GM19372 (cell line): ENCODE measurements around the gene DPF3.

Experiments
- ATAC-seq: cut with Tn5 transposase; IDR thresholded peaks from one replicate; pipeline ENCODE4 v1.9.1; 2021; ENCODE audit warnings: mild to moderate bottlenecking, low read depth, moderate library complexity; ENCODE audit not compliant: unreplicated experiment

DPF3 gene

DNA sequence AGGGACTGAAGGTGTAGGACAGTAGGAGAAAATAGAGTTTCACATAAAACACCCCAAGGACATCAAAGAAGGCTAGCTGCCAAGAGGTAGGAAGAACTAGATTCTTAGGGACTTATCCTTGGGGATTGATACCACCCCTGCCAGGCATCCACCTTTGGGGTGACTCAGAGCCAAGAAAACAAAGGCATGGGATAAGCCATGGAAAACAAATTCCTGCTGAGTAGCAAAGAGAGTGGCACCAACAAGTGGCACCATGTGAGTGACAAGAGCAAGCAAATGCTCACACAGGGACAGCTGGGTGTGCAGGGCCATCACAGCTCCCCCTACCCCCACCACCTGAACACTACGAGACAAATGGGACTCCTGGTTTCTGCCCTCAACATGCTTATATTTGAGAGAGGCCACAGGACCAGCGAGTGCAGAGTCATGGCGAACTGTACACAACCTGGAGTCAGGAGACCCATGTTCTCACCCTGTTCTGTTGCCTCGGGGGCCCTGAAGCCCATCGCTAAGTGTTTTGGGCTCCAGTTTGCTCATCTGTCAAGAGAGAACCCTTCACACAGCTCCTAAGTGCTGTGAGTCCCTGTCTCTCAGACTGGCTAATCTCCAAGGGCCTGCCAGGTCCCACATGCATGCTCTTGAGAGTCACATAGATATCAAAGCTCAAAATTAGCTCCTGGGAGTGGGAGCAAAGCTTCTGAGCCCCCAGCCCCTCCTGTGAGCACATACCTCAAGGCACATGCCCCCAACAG lies 91.9 kb downstream of the DPF3 start:
- ATAC-seq, result no peak

DNA sequence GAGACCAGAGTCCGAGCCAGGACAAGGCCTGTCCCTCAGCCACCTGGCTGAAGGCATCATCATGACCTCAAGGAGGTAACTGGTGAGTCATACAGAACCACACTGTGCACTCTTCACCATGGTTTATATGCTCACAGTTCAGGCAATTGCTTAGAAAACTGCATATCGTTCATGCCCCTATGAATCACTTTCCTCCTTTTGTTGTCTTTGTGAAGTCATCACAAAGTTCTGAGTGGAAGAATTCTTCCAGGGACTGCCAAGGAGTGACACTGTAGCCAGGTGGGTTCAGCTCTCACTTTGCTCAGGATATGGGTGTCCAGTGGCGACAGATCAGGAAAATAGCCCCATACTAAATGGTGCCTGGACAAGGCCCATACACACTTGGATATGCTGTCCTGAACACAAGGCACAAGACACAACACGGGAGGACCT lies 92.5 kb downstream of the DPF3 start:
- ATAC-seq, result no peak

DNA sequence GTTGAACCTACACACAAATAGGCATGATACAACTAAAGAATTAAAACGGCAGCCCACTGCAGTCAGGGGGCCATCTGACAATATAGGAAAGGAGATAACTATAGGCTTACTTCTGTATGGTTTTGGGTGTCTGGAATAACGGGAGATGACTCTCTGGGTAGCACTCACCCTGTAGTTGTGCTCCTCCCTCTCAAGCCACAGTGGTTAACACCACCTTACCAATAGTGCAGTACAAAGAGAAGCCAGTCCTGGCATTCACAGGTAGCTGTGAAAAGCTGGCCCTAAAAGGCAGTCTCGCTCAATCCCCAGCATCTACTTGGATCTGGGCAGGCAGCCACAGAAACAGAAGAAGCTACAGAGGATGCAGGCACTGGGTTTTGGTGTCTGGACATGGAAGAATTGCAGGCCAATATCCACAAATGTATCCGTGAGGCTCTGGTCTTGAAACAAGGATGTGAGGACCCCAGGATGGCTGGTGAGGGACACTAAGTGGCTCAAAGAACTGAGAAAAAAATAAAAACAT lies 93.0 kb downstream of the DPF3 start:
- ATAC-seq, result no peak

DNA sequence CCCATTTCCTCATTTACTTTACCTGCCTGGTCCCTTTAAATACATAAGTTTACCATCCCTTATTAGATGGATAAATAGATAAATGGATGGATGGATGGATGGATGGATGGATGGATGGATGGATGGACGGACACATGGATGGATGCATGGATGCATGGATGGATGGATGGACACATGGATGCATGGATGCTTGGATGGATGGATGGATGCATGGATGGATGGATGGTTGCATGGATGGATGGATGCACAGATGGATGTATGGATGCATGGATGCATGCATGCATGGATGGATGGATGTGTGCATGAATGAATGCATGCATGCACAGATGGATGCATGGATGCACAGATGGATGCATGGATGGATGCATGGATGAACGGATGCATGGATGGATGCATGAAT lies 93.6 kb downstream of the DPF3 start:
- ATAC-seq, result no peak

DNA sequence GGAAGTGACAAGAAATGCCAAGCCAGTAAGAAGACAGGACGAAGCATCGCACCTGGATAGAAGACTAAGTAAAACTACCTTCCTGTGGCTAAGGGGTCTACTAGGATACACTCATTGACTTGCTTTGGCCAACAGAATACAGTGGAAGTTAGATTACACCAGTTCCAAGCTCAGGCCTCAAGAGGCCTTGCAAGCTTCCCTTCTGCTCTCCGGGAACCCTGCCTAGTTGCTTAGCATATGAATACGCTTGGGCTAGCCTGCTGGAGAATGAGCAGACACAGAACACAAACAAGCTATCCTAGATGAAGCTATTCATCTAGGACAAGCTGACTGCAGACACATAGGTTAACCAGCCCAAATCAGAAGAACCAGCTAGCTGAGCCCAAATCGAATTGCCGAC lies 97.0 kb downstream of the DPF3 start:
- no peak for ATAC-seq

DNA sequence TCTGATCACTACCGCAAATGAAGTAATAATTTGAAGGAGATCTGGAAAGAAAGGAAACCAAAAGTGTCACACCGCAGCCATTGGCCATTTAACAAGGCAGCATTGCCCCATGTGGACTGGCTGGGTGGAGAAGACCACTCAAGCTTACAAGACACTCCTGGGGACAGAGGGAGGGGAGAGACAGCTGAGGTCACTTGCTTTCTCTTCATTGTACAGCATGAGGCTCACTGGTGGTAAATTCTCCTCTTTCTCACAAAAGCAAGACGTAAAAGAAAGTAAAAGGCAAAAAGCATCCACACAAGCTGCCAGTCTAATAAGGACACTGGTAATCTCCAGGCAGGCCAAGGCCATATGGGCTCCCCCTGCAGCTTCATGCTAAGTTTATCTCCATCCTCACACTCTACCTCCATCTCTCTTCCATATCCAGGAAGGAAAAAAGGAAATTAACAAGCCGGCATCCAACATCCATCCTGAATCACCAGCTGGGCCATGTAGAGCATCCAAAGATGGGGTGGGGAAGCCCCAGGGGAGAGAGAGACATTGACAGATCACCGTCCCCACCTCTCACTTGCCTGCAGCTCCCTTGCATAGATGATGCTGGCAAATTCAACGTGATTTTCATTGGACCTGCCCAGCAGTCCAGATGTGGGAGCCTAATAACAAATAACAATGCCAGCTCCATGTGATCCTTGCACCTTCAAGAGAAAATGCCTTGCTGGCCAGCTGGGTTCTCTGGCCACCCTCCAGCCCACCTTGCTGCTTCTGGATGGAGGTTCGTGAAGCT lies 100.6 kb downstream of the DPF3 start:
- no peak for ATAC-seq

DNA sequence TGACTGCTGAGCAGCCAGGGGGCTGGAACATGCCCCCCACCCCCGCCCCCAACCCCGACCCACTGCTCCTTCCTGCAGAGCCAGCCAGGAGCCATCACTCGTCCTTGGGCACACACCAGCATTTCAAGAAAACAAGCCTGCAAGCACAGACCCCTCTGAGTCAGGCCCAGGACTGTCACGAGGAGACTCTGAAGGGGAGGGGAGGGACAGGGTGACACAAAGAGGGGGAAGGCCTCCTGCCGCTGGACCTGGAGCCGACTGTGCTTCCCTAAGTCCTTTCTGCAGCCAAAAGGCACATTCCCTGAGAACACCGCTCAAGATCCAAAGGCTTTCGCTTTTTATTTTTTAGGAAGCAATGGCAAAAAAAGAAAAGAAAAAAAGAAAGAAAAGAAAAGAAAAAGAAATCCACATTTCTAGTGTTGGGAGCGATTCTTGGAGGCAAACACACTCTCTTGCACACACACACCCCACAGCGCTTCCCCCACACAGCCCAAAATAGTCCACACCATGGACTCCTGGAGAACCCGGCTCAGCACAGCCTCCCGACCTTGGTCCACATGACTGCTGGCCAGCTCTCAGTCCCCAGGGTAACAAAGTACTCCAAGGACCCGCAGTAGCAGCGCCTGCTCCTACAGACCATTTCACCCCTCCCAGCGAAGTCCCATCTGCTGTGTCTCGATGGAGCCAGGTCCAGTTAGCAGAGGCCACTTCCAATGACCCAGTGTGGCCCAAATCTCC lies 101.7 kb downstream of the DPF3 start:
- ATAC-seq, result no peak

DNA sequence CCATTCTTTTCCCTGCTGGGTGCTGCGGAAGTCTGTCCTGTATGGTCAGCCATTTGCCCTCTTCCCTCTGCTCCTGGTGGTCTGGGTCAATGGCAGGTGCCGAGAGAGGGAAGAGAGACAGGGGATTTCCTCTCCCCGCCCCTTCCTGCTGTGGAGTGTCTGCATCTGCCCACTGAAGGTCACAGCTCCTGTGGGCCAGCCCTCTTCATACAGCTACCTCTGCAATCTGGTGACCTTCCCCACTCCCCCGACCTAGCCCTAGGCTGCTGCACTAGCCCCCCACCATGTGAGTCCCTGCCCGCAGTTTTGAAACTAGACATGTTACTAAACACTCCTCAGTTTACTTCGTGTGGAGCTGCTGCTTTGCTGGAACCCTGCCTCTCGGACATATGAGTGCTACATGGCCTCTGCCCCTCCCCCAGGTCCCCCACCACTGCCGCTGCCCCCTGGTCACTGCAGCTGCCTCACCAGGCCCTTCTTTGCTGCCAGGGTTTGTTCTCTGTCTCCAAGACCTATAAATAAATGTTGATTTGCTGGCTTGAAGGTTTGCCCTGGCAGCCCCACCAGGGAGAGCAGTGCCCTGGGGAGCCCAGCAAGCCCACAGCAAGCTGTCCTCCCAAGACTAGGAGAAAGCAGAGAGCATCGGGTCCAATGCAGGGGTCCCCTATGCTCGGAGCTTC lies 102.9 kb downstream of the DPF3 start:
- no peak for ATAC-seq

DNA sequence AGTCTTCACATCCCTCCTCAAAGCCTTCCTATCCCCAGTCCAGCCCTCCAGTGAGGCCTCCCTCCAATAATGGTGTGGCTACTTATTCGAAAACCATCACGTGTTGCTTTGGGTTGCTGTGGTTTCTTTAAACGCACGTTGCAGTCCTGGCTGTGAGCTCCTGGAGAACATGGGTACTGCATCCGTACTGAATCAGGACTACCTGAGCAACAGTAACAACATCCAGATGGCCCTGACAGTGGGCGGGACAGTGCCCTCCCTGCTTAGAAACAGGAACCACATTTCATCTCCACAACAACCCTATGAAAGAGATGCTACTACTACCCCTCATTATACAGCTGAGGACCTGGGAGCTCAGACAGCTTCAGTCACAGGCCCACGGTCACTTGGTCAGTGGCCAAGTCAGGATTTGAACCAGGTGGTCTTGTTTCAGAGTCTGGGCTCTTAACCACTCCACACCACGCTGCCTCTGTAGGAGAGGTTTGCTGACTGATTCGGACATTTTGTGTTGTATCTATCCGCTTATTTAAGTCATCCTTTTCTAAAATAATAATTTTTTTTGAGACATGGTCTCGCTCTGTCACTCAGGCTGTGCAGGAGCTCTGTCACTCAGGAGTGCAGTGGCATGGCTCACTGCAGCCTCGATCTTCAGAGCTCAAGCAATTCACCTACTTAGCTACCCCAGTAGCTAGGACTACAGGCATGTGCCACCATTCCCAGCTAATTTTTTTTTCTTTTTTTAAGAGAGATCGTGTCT lies 104.8 kb downstream of the DPF3 start:
- no peak for ATAC-seq

DNA sequence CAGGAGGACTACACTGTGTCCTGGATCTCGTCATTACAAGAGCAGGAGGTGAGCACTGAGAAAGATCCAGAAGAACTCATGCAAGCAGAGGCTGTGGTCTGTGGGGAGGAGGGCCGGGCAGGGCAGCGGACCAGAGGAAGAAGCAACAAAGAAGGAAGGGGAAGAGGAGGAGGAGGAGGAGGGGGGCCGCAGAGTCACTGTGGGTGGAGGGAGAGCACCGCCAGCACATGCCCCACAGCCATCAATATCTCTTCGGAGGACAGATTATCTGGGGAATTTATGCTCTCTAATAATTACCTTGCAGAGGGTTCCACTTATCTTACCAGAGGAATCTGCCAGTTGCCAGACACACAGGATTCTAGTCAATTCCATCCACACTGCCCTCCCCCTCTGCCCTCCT lies 105.6 kb downstream of the DPF3 start:
- ATAC-seq, result no peak

DNA sequence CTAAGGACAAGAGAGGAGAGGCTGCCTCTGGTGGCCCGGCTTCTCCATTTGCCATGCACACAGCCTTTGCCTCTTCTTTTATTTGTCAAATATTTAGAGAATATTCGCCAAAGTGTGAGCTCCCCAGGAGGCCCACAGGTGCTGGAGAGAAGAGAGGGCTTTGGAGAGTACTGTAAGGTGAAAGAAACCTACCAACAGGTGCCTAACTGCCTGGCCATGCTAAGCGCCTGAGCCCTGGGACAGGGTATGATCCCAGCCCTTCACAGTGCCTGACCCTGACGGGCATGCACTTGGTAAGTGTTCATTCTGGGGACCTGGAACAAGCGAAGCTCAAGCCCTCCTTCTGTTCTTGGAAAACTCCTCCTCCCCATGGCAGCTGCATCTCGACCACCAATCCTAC lies 106.1 kb downstream of the DPF3 start:
- no peak for ATAC-seq

DNA sequence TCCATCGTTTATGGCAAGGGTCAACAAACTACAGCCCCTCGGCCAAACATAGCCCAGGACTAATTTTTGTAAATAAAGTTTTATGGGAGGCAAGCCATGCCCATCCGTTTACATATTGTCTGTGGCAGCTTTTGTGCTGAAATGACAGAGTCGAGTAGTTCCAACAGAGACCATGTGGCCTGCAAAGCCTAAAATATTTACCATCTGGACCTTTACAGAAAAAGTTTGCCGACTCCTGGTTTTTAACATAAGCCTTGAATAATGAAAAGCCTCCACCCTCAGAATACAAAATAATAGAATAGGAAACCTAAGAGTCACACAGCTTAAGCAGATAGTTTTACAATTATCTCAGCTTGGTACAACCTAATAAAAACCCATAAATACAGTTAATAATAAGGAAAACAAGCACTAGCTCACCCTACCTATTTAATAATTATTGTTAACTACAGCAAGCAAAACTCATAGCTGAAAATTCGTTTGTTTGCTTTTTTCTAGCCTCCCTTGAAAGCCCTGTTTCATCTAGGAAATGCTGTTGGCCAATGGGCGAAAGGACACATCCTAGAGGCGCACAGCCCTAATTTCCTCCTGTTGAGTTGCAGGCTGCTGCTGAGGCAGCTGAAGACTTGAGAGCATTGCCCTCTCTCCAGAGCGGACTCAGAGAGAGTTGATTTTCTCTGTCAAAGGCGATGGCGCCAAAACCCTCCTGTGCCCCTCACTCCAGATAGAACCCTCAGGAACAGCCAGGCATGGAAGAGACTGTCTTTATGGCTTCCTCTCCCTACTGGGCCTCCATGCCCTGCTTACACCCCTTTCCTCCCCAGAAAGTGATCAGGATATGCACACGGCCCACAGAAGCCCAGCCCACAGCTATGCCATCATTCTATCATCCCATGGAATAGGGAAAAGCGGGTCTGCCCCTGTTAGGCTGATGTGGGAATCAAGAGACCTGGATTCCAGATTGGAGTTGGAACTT lies 107.2 kb downstream of the DPF3 start:
- ATAC-seq, result no peak

DNA sequence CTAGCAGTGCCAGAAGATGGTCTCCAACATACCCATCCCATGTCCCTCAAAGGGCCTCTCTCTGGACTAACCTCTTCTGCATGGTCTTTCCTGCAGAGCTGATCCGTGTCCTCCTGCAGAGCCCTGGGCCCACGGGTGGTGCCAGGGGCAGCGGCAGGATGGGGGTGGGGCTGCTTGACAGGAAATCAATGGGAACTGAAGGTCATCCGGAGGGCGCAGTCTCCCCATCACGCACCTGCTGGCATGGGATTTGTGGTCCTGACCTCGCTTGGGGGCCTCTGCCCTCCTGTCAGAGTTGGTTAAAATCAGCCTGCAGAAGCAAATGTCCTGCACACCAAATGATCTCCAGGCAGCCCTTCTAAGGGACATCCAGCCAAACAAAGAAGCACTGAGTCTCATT lies 110.2 kb downstream of the DPF3 start:
- ATAC-seq, result no peak

DNA sequence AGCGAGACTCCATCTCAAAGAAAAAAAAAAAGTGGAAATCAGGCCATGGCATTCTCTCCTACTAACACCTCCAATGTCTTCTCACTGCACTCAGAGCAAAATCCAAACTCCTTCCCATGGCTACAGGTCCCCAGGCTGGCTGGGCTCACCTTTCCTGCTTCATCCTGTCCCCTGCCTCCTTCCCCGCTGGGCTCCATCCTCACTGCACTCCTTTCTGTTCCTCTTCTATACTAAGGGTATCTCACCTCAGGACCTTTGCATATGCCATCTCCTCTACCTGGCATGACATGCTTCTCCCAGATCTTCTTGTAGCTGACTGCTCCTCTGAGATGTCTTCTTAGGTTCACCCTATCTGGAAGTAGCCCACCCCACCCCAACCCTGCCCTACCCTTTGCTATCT lies 111.1 kb downstream of the DPF3 start:
- ATAC-seq, result no peak

DNA sequence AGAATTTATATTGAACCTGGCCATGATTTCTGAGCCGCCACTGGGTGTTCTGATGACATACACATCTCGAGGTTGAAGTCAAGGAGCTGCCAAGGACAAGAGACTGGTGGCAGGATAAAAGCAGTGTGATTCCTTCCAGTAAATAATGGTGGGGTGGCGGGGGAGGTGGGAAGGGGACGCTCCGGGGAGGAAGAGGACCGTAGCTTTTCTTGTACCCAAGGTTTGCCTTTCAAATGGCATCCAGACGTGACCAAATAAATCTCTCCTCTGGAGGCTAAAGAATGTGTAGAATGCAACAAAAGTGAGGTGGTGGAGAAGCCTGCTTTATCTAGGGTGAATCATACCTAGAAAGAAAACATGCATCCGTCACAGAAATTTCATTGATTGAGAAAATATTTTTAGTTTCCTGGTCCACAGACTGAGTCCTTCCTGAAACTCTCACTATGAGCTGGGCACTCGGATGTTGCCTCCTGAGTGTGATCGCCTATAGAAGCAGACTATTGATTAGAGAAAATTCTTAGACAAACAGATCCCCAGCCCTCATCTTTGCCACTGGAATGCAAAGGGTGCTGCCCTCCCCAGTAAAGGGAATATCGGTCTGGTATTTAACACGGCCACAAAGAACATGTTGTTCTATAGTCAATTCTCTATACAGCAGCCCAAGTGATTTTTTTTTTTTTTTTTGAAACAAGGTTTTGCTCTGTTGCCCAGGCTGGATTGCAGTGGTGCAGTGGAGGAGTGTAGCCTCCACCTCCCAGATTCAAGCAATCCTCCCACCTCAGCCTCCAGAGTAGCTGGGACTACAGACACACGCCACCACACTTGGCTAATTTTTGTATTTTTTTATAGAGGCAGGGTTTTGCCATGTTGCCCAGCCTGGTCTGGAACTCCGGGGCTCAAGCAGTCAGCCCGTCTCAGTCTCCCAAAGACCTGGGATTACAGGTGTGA lies 112.1 kb downstream of the DPF3 start:
- no peak for ATAC-seq

DNA sequence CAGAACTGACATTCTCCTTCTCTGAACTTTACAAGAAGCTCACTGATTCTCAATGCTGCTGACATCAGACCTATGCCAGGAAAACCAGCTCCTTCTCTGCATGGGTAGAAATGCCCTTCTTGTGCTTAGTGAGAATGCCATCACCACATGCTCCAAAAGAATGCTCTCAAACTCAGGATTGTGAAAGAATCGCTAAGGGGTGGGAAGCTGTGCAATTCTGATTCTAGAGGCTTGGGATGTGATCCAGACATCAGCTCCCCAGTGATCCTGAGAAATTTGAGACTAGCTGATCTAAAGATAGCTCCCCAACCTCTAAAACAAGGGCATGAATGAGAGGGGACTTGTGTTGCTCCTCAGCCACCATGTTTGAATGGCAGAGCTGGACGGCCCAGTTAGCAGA lies 113.2 kb downstream of the DPF3 start:
- ATAC-seq, result no peak

DNA sequence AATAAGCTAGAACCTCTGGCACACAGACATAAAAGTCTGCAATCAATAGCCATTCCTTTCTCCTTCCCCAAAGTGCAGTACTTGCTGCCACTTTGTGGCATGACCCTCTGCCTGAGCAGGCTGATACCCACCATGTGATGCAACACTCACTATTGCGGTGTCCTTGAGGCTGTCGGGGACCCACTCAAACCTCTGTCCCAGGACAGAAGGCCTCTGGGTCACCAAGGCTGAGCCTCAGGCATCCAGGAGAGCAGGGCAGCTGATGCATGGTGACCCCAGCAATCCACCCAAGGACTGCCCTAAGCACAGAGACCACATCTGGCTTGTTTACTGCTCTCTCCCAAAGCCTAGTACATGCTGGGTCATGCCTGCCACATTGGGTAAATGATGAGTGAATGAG lies 114.2 kb downstream of the DPF3 start:
- no peak for ATAC-seq

DNA sequence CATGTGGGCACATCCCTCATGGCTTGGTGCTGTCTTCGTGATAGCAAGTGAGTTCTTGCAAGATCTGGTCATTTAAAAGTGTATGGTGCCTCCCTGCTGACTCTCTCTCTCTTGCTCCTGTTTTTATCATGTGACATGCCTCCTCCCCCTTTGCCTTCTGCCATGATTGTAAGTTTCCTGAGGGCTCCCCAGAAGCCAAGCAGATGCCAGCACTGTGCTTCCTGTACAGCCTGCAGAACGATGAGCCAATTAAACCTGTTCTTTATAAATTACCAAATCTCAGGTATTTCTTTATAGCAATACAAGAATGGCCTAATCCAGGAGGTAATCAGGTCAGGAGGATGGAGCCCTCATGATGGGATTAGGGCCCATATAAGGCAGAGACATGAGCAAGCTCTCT lies 116.3 kb downstream of the DPF3 start:
- no peak for ATAC-seq
